Mucosa of rectum (tissue), 2 donors: ENCODE measurements around the gene RUBCN.
A peak's percentile ranks its signal among the peaks of the same experiment; 100 is the strongest.
"Not testable (repeated sequence)": the region's sequence is repeated elsewhere in the genome, so short reads cannot be mapped to it uniquely, and the experiment has no call there.

Experiments used
- H3K27ac ChIP-seq, 2 donors: one replicate each; pipeline ENCODE4 v1.7.0; 2013; ENCODE audit warnings: inconsistent platforms in 2 of 2, low read depth in 2 of 2, low read length in 2 of 2
- H3K27me3 ChIP-seq, 2 donors: one replicate each; pipeline ENCODE4 v1.7.0; 2013; ENCODE audit warnings: low read length in 2 of 2; ENCODE audit not compliant: control insufficient read depth in 2 of 2, insufficient read depth in 2 of 2
- H3K36me3 ChIP-seq, 2 donors: one replicate each; pipeline ENCODE4 v1.7.0; 2013; ENCODE audit warnings: low read length in 2 of 2; ENCODE audit not compliant: control insufficient read depth in 2 of 2, insufficient read depth in 2 of 2
- H3K4me1 ChIP-seq, 2 donors: one replicate each; pipeline ENCODE4 v1.7.0; 2013; ENCODE audit warnings: low read length in 2 of 2, mild to moderate bottlenecking in 1 of 2; ENCODE audit not compliant: control insufficient read depth in 2 of 2, insufficient read depth in 2 of 2
- H3K4me3 ChIP-seq, 2 donors: one replicate each; pipeline ENCODE4 v1.7.0; 2013; ENCODE audit warnings: low read length in 2 of 2
- H3K9ac ChIP-seq, 2 donors: one replicate each; pipeline ENCODE4 v1.7.0; 2013; ENCODE audit warnings: low read length in 2 of 2, low read depth in 1 of 2, mild to moderate bottlenecking in 1 of 2
- H3K9me3 ChIP-seq, 2 donors: one replicate each; pipeline ENCODE4 v1.7.0; 2013; ENCODE audit warnings: low read length in 2 of 2; ENCODE audit not compliant: control insufficient read depth in 2 of 2
- donor health status: healthy.
- donor health status: Normal muscosa, but diverticular disease.

Gene RUBCN

DNA sequence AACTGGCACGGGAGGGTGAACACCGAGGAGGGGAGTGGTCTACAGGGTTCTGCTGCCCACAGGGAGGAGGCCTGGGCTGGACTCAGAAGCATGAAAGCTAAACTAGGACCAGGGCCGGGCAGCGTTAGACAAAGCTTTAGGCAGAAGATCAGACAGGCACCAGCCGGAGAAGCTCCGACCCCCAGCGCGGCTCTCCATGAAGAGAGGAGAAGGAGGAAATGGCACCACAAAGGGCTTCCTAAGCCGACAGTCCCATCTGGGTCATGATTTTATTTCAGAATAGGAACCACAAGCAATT, 61.2 kb downstream of the RUBCN start:
- H3K36me3 ChIP-seq = peaks cover 37 to 42% of the 10 kb centered on the region in 2 donors
- no peaks in the 10 kb centered on the region for H3K9me3 ChIP-seq
- no peak overlapping the region for H3K4me3 ChIP-seq
- H3K4me1 ChIP-seq = no peaks in the 10 kb centered on the region
- no peak overlapping the region for H3K27ac ChIP-seq
- no peaks in the 10 kb centered on the region for H3K27me3 ChIP-seq
- no peak overlapping the region for H3K9ac ChIP-seq

DNA sequence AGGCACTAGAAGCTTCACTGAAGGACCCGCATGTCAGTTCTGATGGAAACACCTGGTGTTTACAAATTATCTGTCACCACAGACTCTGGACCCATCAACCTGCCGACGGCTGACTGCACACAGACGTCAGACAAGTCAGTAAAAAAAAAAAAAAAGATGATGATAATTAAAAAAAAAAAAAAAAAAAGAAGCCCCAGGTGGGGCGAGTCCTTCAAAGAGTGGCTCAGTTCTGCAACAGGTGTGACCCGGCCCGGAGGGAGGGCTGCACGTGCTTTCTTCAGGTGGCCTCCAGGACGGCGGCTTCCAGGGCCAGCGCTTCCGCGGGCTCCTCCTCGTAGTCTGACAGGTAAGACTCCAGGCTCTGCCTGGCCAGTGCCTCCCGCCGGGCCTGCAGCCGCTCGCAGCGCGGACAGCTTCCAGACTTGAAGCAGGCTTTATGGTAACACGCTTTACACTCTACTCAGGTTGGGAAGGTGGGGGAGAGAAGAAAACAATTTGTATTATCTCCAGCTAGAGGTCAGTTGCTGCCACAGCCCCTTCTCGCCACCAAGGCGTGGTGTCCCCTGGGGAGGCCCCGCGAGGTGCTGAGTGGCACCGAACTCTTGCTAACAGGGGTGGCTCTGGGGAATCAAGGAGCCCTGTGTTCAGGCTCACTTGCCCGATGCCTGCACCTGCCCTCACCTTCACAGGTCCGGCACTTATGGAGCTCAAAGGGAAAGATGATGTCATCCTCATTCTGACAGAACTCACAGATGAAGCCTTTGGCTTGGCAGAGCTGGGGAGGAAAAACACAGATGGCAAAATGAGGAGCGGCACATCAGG, 61.8 kb downstream of the RUBCN start:
- Histone ChIP-seq H3K9me3 (no peaks in the 10 kb centered on the region), H3K4me3 (no peak overlapping the region), H3K27ac (no peak overlapping the region), H3K27me3 (no peaks in the 10 kb centered on the region), H3K4me1 (no peaks in the 10 kb centered on the region), H3K36me3 (peaks cover 35 to 40% of the 10 kb centered on the region in 2 donors), H3K9ac (no peak overlapping the region)

DNA sequence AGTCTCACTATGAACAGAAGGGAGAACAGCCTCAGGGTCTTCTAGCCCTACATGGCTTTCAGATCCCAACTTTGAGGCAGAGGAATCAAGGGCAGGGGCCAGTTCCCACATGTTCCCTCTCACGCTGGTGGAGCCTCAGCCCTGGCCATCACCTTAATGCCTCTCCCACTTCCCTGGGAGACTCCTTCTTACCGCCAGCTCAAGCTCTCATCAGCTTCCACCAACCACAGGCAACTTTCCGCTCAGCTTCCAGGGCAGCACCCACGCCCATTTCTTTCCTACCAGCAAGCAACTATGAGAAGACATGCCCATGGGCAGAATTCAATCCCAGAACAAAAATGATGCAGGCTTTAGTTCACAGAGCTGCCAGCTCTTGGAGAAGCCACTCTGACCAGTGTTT, 63.5 kb downstream of the RUBCN start:
- H3K27me3 ChIP-seq = no peaks in the 10 kb centered on the region
- H3K36me3 ChIP-seq = peaks cover 35 to 40% of the 10 kb centered on the region in 2 donors
- H3K4me3 ChIP-seq = no peak overlapping the region
- no peaks in the 10 kb centered on the region for H3K4me1 ChIP-seq
- no peak overlapping the region for H3K27ac ChIP-seq
- H3K9ac ChIP-seq = no peak overlapping the region
- H3K9me3 ChIP-seq = no peaks in the 10 kb centered on the region

DNA sequence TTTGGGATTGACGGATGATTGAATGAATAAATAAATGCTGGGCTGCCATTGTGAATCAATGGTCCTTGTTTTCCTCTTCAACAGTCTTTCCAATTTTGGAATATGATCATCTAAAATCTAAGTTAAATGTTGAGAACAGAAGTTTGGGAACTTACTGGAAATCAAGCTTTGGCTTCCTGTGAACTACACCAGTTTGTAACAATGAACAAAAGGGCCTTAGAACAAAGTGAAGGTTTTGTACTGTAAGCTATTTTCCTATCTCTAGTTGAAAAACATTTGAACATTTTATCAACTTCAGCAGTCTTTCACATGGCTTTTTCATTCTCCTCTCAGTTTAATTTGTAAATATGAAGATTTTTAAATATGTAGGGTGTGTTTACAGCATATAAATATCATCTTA, 66.3 kb downstream of the RUBCN start:
- Histone ChIP-seq H3K27me3 (no peaks in the 10 kb centered on the region), H3K4me1 (no peaks in the 10 kb centered on the region), H3K9me3 (no peaks in the 10 kb centered on the region), H3K36me3 (peaks cover 18 to 22% of the 10 kb centered on the region in 2 donors), H3K27ac (no peak overlapping the region), H3K9ac (no peak overlapping the region), H3K4me3 (no peak overlapping the region)

DNA sequence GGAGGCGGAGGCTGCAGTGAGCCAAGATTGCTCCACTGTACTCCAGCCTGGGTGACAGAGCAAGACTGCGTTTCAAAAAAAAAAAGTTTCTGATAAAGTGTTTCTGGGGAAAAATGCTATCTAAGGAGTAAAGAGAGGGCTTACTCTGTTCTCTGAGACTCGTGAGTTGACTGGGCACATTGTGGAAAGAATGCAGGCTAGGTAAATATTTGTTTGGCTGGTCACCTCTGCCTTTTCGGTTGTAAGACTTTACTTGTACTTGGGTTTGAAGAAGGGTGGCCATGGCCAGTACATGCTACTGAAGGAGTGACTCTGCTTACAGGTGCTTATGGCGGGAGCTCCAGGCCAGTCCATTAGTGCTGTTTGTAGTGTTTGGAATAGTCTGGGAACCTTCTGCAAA, 68.7 kb downstream of the RUBCN start:
- no peak overlapping the region for H3K9ac ChIP-seq
- no peak overlapping the region for H3K4me3 ChIP-seq
- H3K36me3 ChIP-seq = peaks cover 0 to 5% of the 10 kb centered on the region in 2 donors
- no peaks in the 10 kb centered on the region for H3K27me3 ChIP-seq
- no peak overlapping the region for H3K27ac ChIP-seq
- peaks cover 0 to 2% of the 10 kb centered on the region in 2 donors for H3K4me1 ChIP-seq
- no peaks in the 10 kb centered on the region for H3K9me3 ChIP-seq

DNA sequence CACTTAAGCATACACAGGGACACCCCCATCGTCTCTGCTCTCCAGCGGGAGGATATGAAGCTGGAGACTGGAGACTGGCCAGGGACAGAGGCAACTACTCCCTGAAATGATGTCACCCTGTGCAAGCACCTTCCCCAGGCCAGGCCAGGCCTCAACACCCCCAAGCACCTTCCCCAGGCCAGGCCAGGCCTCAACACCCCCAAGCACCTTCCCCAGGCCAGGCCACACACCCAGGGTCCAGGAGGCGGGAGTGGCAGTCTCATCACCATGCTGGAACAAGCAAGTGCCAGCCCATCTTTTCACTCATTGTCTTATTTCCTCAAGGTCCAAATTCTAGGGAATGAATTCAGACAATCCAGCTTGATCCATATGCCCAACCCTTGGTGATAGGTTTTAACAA, 69.4 kb downstream of the RUBCN start:
- H3K4me1 ChIP-seq, H3K36me3 ChIP-seq, H3K9me3 ChIP-seq, H3K27ac ChIP-seq, H3K9ac ChIP-seq, H3K27me3 ChIP-seq, H3K4me3 ChIP-seq: not testable (repeated sequence)

DNA sequence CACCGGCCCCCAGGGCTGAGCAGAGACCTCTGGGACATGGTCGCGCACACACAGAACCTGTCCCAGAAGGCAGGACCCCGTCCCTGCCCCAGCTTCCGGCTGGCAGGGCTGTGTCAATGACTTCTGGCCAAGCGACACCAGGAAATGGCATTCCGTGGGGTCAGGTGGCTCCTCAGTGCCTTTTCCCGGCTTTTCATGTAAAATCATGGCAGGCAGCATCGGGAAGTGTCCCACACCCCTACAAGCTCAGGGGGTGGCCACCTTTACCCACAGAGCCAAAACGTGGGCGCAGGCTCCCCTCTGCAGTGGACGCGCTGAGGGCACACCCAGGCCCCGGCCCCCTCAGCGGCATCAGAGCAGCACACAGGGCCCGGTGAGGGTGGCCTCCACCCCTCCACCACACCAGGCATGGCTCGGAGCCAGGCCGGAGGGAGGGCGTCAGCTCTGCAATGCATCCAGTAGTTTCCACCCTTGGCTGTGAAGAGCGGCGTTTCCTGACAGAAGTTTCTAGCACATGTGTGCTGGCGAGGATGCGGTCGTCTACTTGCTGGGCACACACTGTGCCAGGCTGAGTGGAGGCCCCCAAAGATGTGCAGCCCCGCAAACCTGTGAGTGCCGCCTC, 70.4 kb downstream of the RUBCN start:
- H3K27ac ChIP-seq, H3K9ac ChIP-seq, H3K36me3 ChIP-seq, H3K4me3 ChIP-seq, H3K4me1 ChIP-seq, H3K27me3 ChIP-seq, H3K9me3 ChIP-seq: not testable (repeated sequence)

DNA sequence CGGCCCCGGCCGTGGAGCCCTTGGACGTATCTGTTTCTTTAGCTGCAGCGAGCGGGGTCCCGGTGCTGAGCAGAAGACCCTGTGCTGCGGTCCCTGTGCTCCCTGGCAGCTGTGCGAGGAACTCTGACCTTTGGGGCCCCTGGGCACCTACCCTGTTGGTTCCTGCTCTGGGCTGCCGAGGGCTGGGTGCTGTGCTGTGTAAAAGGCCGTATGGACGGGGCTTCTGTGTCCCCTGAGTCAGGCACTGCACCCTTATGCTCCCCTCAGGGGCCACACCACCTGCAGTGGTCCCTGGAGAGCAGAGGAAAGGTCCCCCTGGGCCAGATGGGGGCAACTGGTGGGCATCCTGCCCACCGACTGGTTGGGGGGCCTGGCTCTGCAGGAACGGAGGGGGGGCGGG, 71.2 kb downstream of the RUBCN start:
- H3K27me3 ChIP-seq, H3K27ac ChIP-seq, H3K4me1 ChIP-seq, H3K9ac ChIP-seq, H3K36me3 ChIP-seq, H3K4me3 ChIP-seq, H3K9me3 ChIP-seq: not testable (repeated sequence)

DNA sequence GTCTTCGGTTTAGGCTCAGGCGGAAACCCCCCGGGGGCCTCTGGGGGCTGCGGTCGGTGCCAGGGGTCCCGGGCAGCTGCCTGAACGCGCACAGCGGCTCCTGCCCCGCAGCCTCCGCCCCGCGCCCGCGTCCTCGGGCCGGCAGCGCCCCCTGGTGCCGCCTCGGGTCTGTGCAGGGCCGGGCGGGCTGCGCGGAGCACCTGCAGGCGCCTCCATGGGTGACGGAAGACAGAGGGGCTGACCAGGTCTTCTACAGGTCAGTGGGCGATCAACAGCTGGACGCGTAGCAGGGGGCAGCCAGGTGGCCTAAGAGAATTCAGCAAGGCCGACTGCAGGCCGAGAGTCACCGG, 71.6 kb downstream of the RUBCN start:
- not testable (repeated sequence) for H3K27ac ChIP-seq, H3K9ac ChIP-seq, H3K36me3 ChIP-seq, H3K27me3 ChIP-seq, H3K4me1 ChIP-seq, H3K9me3 ChIP-seq
- H3K4me3 ChIP-seq = peak overlapping the region in 1 of 2 donors; percentile 48

DNA sequence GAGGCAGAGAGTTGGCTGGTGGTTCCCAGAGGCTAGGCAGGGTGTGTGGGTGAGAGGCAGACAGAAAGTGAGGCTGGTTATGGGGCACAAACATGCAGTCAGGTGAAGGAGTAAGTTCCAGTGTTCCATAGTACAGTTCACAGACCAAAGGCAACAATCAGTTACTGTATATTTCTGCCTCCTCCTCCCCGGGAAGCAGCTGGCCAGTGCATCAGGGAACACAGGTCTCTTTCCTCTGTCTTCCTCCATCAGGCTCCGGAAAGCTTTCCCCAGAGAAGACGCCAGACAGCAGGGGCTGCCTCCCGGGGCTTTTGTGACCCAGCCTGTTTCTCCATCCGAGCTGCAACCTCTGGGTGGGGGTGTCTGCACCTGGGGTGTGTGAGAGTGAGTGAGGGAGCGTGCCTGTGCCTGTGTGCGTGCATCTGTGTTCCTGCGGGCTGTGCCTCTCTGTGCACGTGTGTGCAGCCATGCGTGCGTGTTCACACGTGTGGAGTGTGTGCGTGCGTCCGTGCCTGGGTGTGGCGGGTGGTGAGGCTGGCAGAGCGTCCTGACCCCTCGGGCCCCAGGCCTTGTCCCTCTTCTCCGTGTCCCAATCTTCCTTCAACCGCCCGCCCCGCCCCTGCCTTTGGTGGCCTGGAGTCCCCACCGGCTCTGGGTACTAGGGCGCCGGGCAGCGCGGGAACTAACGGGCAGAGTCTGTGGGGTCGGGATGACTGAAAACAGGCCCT, 72.1 kb downstream of the RUBCN start:
- not testable (repeated sequence) for H3K36me3 ChIP-seq, H3K27ac ChIP-seq, H3K27me3 ChIP-seq, H3K4me1 ChIP-seq, H3K9me3 ChIP-seq, H3K9ac ChIP-seq
- peak overlapping the region in 1 of 2 donors; percentile 48 for H3K4me3 ChIP-seq
